ENCODE results near the gene WDR20. TPM values are rescaled to one million over a fixed set of nuclear protein-coding genes. Genes with fewer than 3 reads are reported as not detected.

WDR20 gene
- total and polyA plus RNA-seq, 2 experiments from 2014 or later: 15.1 to 24.9 TPM

- no peak overlapping the region for H2AFZ ChIP-seq
- H3K9ac ChIP-seq: no peak overlapping the region
- no peaks in the 10 kb centered on the region for H4K20me1 ChIP-seq (ENCODE audit: insufficient read depth)
- TF ChIP-seq EZH2 (IDR thresholded peaks at IDR 0.05; ENCODE audit: insufficient read depth, poor library complexity, severe bottlenecking) (no peak), EZH2phosphoT487 (IDR thresholded peaks at IDR 0.05; ENCODE audit: insufficient read depth, low read depth) (no peak)
- no peak overlapping the region for H3K27ac ChIP-seq
- no peaks in the 10 kb centered on the region for H3K9me3 ChIP-seq (ENCODE audit: low read depth)
- peaks cover 4% of the 10 kb centered on the region; the same call in 1 of the 2 replicates for H3K79me2 ChIP-seq (ENCODE audit: insufficient read depth)
- H3K9me2 ChIP-seq (ENCODE audit: insufficient read depth): no peaks in the 10 kb centered on the region
- in situ Hi-C loops (cut with MboI): no loop called here
- H3K36me3 ChIP-seq (ENCODE audit: low read depth): peaks cover 26% of the 10 kb centered on the region; the same call in 1 of the 2 replicates
- no peak overlapping the region for H3K4me3 ChIP-seq
- no peaks in the 10 kb centered on the region for H3K4me1 ChIP-seq (ENCODE audit: insufficient read depth)
- no peak overlapping the region for H3K4me2 ChIP-seq (ENCODE audit: unreplicated experiment)
- no peak for DNase-seq
- H3K27me3 ChIP-seq (replicated peaks; ENCODE audit: insufficient read depth): no peaks in the 10 kb centered on the region
- WGBS, 2 experiments (ENCODE audit: low coverage in 1 of 2, low lambda C conversion rate in 2 of 2, missing lambda C conversion rate in 2 of 2): 96 to 97% methylated on average over 9 of the region's 9 CpGs
- H3F3A ChIP-seq (ENCODE audit: insufficient read depth): 0 out of 2 replicates have a peak, but pooled peaks cover 1% of the 10 kb centered on the region
Observed at GRCh38 chr14:102229739-102230092, 90.0 kb downstream of the WDR20 start.

GRCh38 chr14:102230481-102231210 lies 90.9 kb downstream of the WDR20 start:
- peaks cover 9% of the 10 kb centered on the region for H3K79me2 ChIP-seq (ENCODE audit: insufficient read depth)
- H2AFZ ChIP-seq: no peak overlapping the region
- in situ Hi-C loops (cut with MboI): no loop called here
- H3K4me3 ChIP-seq: no peak overlapping the region
- DNase-seq: no peak
- H4K20me1 ChIP-seq (ENCODE audit: insufficient read depth): no peaks in the 10 kb centered on the region
- H3F3A ChIP-seq (ENCODE audit: insufficient read depth): no peaks in the 10 kb centered on the region
- no peak overlapping the region for H3K27ac ChIP-seq
- WGBS, 2 experiments (ENCODE audit: low coverage in 1 of 2, low lambda C conversion rate in 2 of 2, missing lambda C conversion rate in 2 of 2): 87 to 89% methylated on average over 22 of the region's 22 CpGs
- no peak overlapping the region for H3K9ac ChIP-seq
- no peaks in the 10 kb centered on the region for H3K9me3 ChIP-seq (ENCODE audit: low read depth)
- H3K4me1 ChIP-seq (ENCODE audit: insufficient read depth): no peaks in the 10 kb centered on the region
- H3K36me3 ChIP-seq (ENCODE audit: low read depth): peaks cover 26% of the 10 kb centered on the region; the same call in 1 of the 2 replicates
- no peak for TF ChIP-seq EZH2phosphoT487 (IDR thresholded peaks at IDR 0.05; ENCODE audit: insufficient read depth, low read depth)
- TF ChIP-seq EZH2 (IDR thresholded peaks at IDR 0.05; ENCODE audit: insufficient read depth, poor library complexity, severe bottlenecking): no peak
- no peaks in the 10 kb centered on the region for H3K9me2 ChIP-seq (ENCODE audit: insufficient read depth)
- H3K4me2 ChIP-seq (ENCODE audit: unreplicated experiment): no peak overlapping the region
- H3K27me3 ChIP-seq (replicated peaks; ENCODE audit: insufficient read depth): no peaks in the 10 kb centered on the region

- in situ Hi-C loops (cut with MboI): no loop called here
- no peaks in the 10 kb centered on the region for H4K20me1 ChIP-seq (ENCODE audit: insufficient read depth)
- WGBS, 2 experiments (ENCODE audit: low coverage in 1 of 2, low lambda C conversion rate in 2 of 2, missing lambda C conversion rate in 2 of 2): 85 to 86% methylated on average over 22 of the region's 22 CpGs
- peaks cover 26% of the 10 kb centered on the region; the same call in 1 of the 2 replicates for H3K36me3 ChIP-seq (ENCODE audit: low read depth)
- H3K79me2 ChIP-seq (ENCODE audit: insufficient read depth): peaks cover 20% of the 10 kb centered on the region
- H3K27me3 ChIP-seq (replicated peaks; ENCODE audit: insufficient read depth): no peaks in the 10 kb centered on the region
- no peak overlapping the region for H3K27ac ChIP-seq
- TF ChIP-seq EZH2 (IDR thresholded peaks at IDR 0.05; ENCODE audit: insufficient read depth, poor library complexity, severe bottlenecking) (no peak), EZH2phosphoT487 (IDR thresholded peaks at IDR 0.05; ENCODE audit: insufficient read depth, low read depth) (no peak)
- no peak overlapping the region for H3K4me2 ChIP-seq (ENCODE audit: unreplicated experiment)
- H3K4me3 ChIP-seq: no peak overlapping the region
- no peaks in the 10 kb centered on the region for H3K9me3 ChIP-seq (ENCODE audit: low read depth)
- no peak overlapping the region for H3K9ac ChIP-seq
- H3K4me1 ChIP-seq (ENCODE audit: insufficient read depth): no peaks in the 10 kb centered on the region
- no peaks in the 10 kb centered on the region for H3K9me2 ChIP-seq (ENCODE audit: insufficient read depth)
- H3F3A ChIP-seq (ENCODE audit: insufficient read depth): no peaks in the 10 kb centered on the region
- H2AFZ ChIP-seq: no peak overlapping the region
- DNase-seq: no peak
Observed at GRCh38 chr14:102231476-102232347, 92.0 kb downstream of the WDR20 start.

GRCh38 chr14:102232348-102232625 lies 92.6 kb downstream of the WDR20 start:
- Histone ChIP-seq H3K4me1 (ENCODE audit: insufficient read depth) (no peaks in the 10 kb centered on the region), H3K27me3 (replicated peaks; ENCODE audit: insufficient read depth) (no peaks in the 10 kb centered on the region), H3F3A (ENCODE audit: insufficient read depth) (no peaks in the 10 kb centered on the region), H3K4me2 (ENCODE audit: unreplicated experiment) (no peak overlapping the region), H3K9me2 (ENCODE audit: insufficient read depth) (no peaks in the 10 kb centered on the region), H3K79me2 (ENCODE audit: insufficient read depth) (peaks cover 26% of the 10 kb centered on the region), H3K4me3 (no peak overlapping the region), H2AFZ (no peak overlapping the region), H3K9me3 (ENCODE audit: low read depth) (no peaks in the 10 kb centered on the region), H4K20me1 (ENCODE audit: insufficient read depth) (no peaks in the 10 kb centered on the region), H3K9ac (no peak overlapping the region), H3K36me3 (ENCODE audit: low read depth) (peaks cover 26% of the 10 kb centered on the region; the same call in 1 of the 2 replicates), H3K27ac (no peak overlapping the region)
- no peak for TF ChIP-seq EZH2 (IDR thresholded peaks at IDR 0.05; ENCODE audit: insufficient read depth, poor library complexity, severe bottlenecking)
- no peak for TF ChIP-seq EZH2phosphoT487 (IDR thresholded peaks at IDR 0.05; ENCODE audit: insufficient read depth, low read depth)
- WGBS, 2 experiments (ENCODE audit: low coverage in 1 of 2, low lambda C conversion rate in 2 of 2, missing lambda C conversion rate in 2 of 2): 96 to 98% methylated on average over 7 to 9 of the region's 9 CpGs
- DNase-seq: no peak
- in situ Hi-C loops (cut with MboI): no loop called here

Data from GM23248 (cell line).